22Rv1 (cell line): ENCODE data around the gene OSER1.

Experiments
- ZFX ChIP-seq: fragments of 450-650 bp; IDR thresholded peaks from 2 replicates; pipeline ENCODE4 v1.6.1; 2017; ENCODE audit warnings: antibody characterized with exemption, borderline replicate concordance
- TF ChIP-seq, protein P1 (sequence below): fragments of 450-650 bp; IDR thresholded peaks from 2 replicates; pipeline ENCODE4 v1.5.1; 2017; ENCODE audit warnings: mild to moderate bottlenecking

DNA sequence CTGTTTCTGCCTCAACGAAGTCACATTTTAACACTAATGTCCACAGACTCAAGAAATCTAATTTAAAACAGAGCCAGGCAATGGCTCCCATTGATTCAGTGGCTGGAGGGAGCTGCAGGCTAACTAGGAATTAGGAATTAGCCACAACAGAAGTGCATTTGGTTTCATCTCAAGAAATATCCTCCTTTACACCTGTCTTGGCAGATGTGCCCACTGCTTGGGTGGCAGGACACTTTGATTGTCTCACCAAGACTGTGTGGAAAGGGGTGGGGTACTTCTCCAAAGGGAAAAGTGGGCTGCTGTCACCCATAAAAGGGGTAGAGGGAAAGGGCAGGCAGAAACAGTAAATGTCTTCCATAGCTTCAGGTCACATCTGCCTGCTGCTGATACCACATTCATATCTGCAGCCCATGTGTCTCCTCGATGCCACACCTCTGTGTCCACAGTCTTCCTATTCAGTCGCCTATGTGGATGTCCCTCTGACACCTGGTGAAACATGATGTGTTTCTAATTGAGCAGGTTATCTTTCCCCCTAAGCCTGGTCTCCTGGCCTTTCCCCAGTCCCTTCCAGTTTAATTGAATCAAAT, 10.9 kb upstream of the OSER1 start:
- TF ChIP-seq, protein P1, sequence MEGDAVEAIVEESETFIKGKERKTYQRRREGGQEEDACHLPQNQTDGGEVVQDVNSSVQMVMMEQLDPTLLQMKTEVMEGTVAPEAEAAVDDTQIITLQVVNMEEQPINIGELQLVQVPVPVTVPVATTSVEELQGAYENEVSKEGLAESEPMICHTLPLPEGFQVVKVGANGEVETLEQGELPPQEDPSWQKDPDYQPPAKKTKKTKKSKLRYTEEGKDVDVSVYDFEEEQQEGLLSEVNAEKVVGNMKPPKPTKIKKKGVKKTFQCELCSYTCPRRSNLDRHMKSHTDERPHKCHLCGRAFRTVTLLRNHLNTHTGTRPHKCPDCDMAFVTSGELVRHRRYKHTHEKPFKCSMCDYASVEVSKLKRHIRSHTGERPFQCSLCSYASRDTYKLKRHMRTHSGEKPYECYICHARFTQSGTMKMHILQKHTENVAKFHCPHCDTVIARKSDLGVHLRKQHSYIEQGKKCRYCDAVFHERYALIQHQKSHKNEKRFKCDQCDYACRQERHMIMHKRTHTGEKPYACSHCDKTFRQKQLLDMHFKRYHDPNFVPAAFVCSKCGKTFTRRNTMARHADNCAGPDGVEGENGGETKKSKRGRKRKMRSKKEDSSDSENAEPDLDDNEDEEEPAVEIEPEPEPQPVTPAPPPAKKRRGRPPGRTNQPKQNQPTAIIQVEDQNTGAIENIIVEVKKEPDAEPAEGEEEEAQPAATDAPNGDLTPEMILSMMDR: no peak
- no peak for TF ChIP-seq ZFX
